GM19324 (cell line): ENCODE results near the gene GCFC2.
"Not testable (repeated sequence)": the region's sequence is repeated elsewhere in the genome, so short reads cannot be mapped to it uniquely, and the experiment has no call there.

Source experiments
- ATAC-seq: cut with Tn5 transposase; IDR thresholded peaks from one replicate; pipeline ENCODE4 v1.9.1; 2021; ENCODE audit warnings: mild to moderate bottlenecking, moderate library complexity; ENCODE audit not compliant: unreplicated experiment, low FRiP score

The GCFC2 gene

DNA sequence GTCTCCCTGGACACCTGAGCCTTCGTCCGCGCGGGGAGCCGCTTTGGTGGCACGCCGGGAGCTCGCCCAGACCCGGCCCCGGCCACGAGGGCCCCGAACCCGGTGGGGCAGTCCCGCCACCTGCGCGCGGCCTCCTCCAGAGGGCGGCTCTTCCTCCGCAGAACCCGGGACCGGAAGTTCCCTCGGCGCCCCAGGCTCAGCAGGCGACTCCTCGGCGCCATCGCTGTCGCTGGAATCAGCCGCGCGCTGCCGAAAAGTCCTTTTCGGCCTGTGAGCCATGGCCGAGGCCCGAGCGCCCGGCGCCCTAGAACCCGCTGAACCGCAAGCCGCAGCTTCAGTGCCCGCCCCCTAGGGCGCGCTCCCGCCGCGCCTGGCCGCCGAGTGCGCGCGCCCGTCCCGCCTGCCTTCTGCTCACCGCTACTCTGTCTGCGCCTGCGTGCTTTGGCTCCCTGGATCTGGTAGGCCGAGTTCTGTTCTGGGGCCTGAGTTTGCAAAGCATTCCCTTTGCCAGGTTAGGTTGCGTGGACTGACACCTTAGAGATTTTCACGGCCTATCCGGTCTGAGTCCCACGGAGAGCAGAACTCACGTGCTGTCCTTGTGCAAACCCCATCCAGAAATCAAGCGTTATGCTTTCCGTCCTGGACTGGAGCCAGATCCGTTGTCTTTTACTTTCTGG lies at the start of gene GCFC2:
GCFC2 (minus strand) TSS at position 339 of the 677 bp plus-strand sequence; CDS start at position 279, 60 bp downstream.
- ATAC-seq = peak; percentile 97

DNA sequence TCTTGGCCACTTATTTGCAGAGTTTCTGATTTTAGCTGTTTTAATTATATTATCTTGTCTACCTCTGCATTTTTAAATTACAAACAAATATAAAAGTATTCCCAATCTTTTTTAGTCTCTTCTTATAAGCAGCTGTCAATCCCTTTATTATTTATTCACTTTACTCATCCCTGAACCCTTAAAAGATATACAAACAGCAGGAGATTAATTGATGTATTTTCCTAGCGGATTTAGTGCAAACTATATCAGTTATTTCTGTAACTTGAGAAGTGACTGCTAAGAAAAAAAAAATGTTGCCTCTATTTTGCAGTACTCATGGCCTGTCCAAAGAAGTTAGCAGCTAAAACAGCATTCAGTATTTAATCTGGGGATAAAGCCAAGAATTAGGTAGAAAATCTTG lies 42.1 kb upstream of the GCFC2 start:
- no peak for ATAC-seq

DNA sequence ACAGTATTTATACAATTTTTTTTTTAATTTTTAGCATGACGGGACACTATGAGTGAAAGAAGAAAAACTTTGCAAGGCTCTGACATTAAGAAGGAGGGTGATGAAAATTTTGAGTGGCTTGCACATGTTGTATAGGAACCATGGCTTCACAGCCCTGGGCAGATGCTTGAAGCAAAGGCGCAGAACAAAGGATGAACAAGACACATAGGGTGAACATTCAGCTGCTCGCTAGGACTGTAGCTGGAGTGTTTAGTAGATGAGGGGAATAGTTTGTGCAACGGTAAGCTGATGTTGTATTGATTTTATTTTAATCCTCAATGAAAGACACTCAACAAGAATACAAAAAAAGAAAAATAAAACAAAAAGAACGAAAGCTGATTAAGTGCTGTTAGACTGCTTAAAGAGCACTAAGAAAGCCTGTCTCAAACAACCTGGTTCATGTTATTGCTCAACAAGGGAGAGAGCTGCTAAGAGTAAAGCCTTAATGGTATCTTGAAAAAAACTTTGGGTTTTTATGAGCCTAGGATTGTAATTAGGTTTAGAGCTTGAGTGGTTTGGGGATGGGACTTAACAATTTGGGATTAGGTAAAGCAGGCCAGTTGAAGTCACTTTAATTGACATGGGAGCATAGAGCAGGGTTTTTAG lies 41.2 kb upstream of the GCFC2 start:
- no peak for ATAC-seq

DNA sequence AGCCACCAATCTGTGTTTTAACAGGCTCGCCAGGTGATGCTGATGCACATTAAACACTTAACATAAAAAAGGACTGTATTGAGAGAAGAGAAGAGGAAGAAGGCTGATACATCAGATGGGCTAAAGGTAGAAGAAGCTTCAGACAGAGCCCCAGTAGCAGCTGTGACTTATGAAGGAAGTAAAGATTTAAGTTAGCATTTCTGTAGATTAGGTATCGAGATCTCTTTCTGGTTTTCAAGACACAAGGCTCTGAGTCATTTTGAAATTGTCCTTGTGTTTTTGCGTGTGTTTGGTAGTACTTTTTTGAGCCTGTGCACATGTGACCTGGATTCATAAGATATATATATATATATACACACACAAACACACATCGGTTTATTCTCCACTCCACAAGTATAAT lies 40.6 kb upstream of the GCFC2 start:
- ATAC-seq = no peak

DNA sequence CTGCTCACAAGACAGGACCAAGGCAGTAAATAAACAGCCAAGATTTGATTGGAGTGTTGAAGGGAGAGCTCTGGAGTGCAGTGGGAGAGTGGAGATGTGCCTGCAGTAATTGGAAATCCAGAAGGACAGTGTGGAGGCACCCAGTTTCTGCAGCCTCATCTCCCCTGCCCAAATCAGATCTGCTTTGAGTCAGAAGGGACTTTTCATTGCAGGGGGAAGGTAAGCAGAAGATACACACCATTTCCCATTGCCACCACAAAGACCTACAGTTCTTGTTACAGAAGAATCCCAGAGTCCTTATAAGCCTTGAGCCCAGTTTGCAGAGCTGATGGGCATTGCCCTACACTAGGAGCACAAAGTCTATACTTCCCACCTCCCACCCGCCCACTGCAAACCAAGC lies 27.2 kb upstream of the GCFC2 start:
- no peak for ATAC-seq

DNA sequence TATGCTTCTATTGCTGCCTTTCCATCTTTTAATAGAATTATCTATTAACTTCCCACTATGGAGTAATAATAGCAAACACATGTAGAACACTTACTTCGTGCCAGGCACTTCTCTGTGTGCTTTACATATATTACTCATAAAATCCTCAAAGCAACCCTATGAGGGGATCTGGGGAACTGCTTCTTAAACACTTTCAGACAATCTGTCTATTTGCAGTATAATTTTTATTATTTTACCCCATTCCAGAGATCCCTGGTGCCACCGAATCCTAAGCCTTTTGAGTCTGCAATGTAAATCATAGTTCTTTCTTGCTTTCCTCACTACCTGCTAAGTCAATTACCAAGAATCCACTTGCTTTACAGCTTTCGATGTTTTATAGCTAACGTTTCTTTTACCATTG lies 25.6 kb upstream of the GCFC2 start:
- ATAC-seq = no peak

DNA sequence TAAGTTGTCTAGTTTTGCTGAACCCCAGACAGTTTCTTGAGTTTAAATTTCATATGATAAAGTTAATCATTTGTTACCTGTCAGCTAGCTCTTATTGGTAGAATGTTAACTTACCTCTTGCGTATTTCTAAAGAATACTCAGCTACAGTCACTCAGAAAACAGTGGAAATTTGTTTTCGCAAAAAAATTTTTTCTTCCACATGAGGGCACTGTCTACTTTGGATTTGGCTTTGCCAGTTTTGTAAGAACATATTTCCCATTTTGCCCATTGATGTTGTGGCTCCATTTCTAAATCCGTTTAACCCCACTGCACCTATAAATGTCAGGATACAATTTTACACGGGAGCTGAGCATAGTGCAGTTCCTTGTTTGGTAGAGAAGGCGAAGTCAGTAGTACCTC lies 19.1 kb upstream of the GCFC2 start:
- no peak for ATAC-seq

DNA sequence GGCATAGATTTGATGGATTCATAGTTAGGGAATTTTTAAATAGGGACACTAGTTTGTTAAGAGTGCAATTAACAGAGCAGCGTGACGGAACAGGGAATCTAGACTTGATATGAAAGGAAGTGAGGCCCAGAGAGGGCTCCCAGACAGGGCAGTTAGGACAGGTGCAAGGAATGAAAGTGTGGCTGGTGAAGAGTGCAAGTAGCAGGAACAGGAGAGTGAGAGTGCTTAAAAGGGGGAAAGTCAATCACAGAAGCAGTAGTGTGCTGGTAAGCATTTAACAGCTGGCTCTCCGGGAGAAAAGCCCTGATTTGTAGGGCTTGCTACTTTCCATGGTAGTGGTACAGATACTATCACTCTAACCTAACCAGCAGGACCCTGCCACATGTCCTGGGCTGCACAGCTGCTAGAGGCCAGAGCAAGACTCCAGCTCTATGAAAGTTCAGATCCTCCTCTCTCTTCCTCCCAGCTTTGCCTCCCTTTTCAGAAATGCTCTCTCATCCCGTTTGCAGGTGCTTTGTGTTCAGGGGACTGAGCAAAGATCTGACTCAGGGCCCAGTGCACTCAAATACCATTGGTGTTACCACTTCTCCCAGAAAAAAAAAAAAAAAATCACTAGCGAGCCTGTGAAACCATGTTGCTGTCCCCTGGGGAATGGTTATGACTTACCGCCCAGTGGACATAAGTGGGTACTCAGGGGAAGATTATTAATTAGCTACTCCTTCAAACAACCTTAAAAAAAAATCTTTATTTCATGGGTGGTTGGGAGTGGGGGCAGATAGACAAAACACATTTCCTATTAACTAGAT lies 18.1 kb upstream of the GCFC2 start:
- ATAC-seq = no peak

DNA sequence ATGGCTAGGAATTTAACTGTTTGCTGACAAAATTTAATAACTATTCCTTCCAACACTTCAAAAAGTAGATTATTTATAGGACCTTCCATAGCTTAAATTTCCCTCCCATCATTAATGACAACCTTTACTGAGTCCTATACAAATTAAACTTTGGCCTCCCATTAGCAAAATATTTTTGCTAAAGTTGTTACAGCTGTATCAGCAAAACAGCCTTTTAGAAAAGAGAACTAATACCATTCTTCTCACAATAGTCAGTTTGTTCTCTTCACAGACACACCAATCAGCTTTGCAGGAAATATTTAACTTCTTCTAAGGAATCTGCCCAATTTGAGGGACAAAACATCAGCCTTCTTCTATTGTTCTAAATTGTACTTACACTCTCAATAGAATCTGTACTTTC lies 12.0 kb upstream of the GCFC2 start:
- no peak for ATAC-seq

DNA sequence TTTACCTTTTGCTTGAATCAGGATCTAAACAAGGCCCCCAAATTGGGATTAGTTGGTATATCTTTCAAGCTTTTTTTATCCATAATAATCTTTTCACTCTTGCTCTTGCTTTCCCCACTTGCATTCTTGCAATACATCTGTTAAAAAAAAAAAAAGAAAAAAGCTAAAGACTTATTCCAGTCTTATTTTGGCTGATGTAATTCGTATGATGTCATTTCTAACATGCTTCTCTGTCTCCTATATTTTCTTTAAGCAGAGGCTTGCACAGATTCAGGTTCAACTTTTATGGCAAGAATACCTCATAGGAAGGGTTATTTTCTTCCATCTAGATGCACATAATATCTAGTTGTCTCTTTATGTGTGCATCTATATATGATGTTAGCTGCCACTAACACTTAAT lies 9.8 kb upstream of the GCFC2 start:
- ATAC-seq = no peak

DNA sequence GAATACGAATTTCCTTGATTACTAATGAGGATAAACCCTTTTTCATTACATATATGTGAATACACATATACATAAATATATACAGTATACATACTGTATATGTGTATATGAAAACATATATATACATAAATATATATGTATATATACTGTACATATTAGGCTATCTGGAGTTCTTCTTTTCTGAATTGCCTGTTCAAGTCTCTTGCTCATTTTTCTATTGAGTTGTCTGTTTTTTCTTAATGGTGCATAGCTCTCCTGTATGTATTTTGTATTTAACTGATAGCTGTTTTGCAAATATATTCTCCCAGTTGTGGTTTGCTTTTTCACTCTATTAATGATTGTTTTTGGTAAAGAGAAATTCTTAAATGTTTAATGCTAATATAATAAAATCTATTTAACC lies 8.9 kb upstream of the GCFC2 start:
- ATAC-seq = no peak

DNA sequence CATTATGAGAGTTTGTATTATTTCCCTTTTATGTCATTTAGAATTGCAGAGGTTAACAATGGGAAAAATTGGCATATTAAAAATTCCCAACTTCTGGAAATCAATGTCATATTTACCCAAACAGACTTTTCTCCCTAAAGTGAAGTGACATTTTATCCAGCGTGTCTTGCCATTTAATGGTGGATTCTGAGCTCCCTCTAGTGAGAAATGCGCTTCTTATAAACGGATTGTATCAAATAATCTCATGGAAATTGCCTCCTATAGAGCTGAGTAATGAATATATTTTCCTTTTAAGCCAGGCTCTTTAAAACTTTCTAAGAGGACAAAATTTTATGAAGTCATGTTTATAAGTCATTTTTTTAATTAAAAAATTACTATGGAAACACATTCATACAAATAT lies 5.7 kb upstream of the GCFC2 start:
- no peak for ATAC-seq

DNA sequence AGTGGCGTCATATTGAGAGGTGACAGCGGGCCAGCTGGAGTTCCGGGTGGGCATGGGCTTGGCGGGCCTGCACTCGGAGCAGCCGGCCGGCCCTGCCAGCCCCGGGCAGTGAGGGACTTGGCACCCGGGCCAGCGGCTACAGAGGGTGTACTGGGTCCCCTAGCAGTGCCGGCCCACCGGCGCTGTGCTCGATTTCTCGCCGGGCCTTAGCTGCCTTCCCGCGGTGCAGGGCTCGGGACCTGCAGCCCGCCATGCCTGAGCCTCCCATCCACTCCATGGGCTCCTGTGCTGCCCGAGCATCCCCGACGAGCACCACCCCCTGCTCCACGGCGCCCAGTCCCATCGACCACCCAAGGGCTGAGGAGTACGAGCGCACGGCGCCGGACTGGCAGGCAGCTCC lies 875 bp upstream of the GCFC2 start:
- not testable (repeated sequence) for ATAC-seq

DNA sequence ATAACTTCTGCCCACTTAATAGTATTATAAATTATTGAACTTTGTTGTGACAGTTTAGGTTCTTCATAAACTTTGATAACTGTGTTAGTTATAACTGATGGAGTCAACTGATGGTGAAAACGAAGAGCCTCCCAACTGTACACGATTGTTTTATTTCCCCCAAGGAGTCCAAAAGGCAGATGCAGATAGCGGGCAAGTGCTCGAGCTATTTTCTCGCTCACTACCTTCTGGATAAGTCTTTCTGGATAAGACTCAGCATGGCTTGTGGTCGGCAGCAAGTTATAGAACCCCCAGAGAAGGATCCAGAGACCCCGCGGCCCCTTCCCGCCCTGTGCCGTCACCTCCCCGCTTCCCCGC lies 517 bp downstream of the GCFC2 start:
- ATAC-seq = no peak

DNA sequence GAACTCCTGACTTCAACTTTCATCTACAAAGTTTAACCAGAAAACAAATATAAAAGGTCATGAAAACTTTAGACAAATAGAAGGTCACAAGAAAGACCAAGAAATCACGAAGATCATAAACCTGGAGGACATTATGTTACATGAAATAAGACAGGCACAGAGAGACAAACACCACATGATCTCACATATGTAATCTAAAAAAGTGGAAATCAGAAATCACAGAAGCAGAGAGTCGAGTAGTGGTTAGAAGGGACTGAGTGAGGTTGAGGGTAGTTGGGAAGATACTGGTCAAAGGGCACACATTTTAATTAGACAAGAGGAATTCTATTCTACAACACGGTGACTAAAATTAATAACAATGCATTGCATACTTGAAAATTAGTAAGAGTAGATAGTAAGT lies 1.4 kb downstream of the GCFC2 start:
- ATAC-seq = no peak

DNA sequence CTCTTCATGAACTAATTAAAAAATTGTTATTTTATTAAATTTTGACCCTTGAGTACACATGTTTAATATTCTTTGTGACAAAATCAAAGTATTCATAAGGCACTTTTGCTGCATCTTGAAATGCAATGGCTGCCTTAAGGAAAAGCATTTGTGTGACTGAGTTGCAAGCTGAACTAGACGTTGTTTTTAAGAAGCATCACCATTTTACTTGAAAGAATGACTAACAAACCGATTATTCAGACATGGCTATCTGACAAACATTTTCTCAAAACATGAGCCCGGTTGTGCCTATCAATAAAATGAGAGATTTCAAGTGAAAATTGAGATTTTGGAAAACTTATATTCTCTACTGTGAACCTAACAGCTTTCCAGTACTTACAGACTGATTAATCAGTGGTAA lies 2.8 kb downstream of the GCFC2 start:
- ATAC-seq = no peak

DNA sequence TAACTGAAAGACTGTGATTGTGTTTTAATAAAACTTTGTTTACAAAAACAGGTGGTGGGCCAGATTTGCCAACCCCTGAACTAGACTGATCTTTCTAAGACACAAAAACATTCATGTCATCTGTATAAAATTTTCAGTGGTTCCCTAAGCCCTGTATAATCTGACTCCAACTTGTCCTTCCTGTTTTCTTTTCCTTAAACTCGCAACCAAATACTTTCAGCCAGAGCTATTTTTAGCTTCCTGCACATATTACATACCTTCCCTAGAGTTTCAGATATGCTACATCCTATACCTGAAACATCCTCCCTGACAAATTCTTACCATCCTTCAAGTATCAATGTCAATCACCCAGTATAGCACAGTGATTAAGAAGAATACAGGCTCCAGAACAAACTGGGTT lies 4.8 kb downstream of the GCFC2 start:
- no peak for ATAC-seq

DNA sequence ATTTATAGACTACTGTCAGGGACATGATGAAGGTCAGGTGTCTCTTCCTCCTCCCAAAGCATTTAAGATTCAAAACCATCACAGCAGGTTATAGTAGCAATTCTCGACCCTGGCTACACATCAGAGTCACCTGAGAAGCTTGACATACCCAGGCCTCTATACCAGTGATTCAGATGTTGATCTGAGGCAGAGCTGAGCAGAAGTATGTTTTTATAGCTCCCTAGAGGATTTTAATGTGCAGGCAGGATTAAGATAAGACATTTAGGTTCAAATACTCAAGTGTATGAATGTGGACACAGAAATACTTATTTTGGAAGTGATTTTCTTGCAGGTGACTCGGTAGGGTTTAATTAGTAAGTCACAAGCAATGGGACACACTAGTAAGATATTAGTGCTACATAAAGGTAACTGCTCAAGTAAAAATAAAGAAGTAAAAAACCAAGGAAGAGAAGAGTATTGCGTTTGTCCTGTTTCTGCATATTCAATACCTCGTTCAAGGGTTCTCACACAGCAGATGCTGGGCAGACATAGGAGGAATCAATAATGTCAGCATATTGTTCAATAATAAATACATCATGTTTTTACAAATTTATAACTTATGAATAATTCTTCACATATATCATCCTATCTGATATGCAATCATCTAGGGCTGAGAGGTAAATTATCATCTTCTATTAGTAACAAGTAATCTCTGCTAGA lies 7.0 kb downstream of the GCFC2 start:
- no peak for ATAC-seq

DNA sequence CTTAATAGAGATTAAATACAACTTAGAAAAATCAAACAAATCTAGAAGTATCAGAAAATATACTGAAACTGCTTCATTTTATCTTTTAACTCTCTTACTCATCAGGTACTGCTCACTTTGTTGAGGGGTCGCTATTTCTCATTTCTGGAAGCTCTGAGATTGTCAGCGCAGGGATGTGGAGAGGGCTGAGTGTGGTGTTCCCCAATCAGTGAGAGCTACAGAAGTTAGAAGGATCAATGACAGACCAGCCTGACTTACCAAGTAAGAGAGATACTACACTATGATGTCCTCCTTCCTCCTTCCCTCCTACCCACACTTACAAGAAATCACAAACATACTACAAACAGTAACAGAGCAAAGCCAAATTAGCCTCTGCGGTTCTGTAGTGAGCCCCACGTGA lies 8.1 kb downstream of the GCFC2 start:
- no peak for ATAC-seq

DNA sequence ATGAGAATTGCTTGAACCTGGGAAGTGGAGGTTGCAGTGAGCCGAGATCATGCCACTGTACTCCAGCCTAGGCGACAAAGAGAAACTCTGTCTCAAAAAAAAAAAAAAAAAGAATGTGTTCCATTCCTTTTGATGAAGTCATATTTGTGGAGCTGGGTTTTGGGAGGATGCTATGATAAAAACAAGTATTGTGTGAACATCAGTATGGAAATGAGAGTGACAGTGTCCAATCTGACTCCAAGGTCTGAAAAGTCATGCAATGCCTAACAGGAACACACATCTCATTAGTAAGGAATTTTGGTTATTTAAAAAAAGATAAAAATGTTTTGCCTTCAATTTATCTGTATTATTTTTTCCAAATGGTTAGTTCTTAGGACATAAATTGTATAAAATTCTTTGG lies 11.8 kb downstream of the GCFC2 start:
- no peak for ATAC-seq

DNA sequence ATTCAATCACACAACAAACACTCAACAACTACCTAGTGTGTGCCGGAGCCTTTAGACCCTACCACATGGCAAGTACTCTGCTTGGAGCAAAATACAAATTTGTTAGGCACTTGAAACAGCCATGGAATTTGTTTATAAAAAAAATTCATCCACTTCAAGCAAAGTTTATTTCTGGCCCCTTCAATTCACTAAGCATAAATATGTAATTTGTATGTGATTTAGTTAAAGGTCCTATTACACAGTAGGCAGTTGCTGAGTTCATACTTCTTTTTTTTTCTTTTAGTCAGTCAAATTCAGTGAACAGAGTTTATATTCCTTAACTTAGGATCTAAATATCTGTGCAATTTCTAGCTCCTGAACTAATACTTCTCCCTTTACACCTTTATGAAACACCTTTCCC lies 22.5 kb downstream of the GCFC2 start:
- no peak for ATAC-seq
